HG02938 (cell line): ENCODE data around the gene CCT7.
A peak's percentile ranks its signal among the peaks of the same experiment; 100 is the strongest.
"Not testable (repeated sequence)": the region's sequence is repeated elsewhere in the genome, so short reads cannot be mapped to it uniquely, and the experiment has no call there.

Experiments
- ATAC-seq: cut with Tn5 transposase; IDR thresholded peaks from one replicate; pipeline ENCODE4 v1.9.1; 2021; ENCODE audit warnings: mild to moderate bottlenecking, moderate library complexity; ENCODE audit not compliant: unreplicated experiment

The CCT7 gene

DNA sequence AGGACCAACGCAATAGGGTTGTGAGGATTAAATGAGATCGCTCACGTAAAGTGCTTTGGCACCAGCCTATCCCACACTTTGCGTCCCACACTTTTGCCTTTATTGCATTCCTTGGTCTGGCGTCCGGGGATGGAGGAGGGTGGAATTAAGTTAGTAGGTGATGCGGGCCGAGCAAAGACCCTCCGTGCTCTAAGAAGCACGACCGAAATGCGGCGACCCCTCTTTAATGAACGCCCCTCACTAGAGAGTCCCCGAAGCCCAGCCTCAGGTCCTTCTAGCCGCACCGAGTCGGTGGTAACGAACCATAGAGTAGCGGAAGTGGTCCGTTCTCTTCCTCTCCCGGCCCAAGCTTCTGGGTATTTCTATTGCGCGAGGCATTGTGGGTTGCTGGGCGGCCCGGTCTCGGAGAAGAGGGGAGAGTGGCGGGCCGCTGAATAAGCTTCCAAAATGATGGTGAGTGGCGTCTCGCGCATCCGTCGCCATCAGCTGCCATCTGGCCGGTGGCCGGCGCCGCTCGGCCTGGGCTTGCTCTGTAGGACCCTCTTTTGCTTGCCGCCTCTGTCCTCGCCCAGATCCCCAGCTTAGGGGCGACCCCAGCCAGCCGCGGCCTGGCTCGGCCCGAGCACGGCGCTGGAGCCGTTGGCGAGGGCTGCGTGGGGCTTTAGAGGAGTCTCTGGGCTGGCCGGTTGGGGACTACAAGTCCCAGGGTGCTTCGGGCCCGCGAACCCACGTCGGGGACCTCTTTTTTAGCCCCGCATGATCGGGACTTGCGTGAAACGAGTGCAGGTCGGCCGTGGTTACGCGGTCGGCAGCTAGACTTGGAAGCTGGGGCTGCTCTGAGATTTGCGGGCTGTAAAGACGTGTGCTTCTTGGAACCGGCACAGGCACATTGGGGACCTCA is at the start of gene CCT7:
Gene CCT7 (plus strand): TSS at position 377 of the 901 bp plus-strand sequence. CDS start 71 bp downstream, at position 448.
- peak; percentile 64 for ATAC-seq

DNA sequence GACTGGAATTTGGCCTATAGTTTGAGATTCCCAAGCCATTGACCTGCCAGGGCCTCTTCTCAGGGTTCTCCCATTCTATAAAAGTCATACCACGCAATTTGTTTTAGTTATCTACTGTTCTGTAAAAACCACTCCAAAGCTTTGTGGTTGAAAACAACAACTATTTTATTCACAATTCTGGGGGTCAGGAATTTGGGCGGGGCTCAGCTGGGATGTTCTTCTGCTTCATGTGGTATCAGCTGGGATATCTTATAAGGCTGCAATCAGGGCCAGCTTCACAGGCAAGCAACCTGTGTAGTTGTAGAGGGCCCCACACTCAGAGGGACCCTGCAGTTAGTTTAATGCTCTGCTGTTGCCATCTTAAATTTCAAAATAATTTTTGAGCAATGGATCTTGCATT is 48.1 kb upstream of the CCT7 start:
- no peak for ATAC-seq

DNA sequence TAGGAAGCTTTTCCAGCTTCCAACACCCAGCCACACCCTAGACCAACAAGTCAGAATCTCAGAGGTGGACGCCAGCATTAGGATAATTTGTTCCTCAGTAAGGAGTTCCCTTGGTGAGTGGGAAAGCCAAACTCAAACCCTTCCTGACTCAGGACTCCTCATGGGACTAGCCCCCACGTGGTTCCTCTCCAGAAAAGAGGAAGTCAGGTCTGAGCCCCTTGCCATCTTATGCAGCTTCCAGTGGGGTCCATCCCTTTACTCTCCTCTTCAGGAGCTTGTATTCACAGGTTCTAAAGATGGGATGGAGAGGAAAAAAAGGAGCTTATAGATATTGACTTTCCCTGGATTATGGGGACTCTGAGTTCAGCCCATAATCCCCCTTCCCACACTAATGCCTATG is 46.6 kb upstream of the CCT7 start:
- ATAC-seq: no peak

DNA sequence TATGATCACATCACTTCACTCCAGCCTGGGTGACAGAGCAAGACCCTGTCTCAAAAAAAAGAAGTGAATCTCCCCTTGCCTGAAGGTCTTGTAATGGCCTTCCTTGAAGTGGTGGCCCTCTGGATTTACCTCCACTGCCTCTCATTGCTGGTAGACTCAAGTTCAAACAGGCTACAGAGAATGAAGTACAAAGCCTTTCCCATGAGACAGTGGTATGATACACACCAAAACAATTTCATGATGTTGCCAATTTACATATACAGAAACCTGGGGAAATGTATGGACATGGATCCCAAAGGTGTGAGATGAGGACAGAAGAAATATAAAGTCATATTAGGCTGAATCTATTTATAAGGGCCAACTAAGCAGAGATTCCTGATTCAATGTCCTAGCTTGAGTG is 36.5 kb upstream of the CCT7 start:
- ATAC-seq: no peak

DNA sequence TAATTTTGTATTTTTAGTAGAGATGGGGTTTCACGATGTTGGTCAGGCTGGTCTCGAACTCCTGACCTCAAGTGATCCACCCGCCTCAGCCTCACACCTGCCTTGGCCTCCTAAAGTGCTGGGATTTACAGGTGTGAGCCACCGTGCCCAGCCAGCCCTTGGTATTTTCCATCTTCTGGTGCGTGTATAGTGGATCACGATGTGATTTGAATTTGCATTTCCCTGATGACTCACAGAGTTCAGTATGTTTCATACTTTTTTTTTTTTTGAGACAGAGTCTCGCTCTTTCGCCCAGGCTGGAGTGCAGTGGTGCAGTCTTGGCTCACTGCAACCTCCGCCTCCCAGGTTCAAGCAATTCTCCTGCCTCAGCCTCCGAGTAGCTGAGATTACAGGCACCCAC is 33.8 kb upstream of the CCT7 start:
- ATAC-seq: not testable (repeated sequence)

DNA sequence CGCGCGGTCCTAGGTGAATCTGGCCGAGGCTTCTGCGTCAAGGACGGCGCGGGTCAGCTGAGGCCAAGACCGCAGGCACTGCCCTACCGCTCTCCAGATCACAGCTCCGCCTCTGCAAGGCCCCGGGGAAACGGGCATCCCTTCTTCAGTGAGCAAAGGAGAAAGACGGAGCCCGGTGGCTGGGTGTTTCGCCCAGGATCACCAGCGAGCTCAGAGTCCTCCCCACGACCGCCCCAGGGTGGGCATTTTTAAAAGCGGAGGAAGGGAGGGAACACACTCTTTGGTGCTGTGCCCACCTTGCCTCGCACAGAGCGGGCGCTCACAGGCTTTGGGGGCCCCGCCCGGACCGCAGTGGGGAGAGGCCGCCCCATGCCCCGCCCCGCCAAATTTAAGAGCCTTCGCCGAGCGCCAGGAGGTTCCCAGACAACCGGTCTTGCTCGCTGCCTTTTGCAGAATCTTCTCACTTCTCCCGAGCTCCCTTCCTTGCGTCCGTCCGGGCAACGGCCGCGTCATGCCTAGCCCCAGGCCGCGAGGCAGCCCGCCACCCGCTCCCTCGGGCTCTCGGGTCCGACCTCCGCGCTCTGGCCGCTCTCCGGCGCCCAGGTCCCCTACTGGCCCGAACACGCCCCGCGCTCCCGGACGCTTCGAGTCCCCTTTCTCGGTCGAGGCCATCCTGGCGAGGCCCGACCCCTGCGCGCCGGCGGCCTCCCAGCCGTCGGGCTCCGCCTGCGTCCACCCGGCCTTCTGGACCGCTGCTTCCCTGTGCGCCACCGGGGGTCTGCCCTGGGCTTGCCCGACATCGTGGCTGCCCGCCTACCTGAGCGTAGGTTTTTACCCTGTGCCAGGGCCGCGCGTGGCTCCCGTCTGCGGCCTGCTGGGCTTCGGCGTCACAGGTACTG is 31.7 kb upstream of the CCT7 start, which contains the start of gene NOTO:
Gene NOTO (plus strand): TSS at position 419 of the 899 bp plus-strand sequence. CDS start 93 bp downstream, at position 512.
- ATAC-seq: no peak

DNA sequence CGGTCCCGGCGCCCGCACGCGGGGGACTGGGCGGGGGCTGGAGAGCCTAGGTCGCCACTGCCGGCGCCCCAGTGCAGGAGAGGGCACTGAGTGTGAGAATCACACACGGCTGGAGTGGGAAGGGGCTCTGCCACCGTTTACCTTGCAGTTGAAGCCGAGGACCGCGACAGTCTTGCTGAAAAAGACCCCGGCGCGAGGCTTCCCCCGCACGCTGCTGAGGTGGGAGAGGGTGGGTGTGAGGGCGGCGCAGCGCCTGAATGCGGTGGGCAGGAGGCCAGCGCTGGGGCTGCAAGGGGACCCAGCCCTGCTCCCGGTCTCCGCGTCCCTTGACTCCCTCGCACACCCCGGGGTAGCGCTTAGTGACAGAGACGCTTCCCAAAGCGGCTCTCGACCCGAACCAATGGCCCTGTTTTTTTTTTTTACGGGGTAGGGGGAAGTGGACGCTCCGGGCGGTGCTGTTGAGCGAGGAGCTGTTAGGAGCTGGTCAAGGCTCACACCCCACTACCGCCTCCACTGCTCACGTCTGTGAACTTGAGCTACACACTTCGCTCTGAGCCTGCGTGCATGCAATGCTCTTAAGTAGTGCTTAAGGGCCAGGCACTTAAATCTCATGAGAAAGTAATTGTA is 30.9 kb upstream of the CCT7 start:
- no peak for ATAC-seq

DNA sequence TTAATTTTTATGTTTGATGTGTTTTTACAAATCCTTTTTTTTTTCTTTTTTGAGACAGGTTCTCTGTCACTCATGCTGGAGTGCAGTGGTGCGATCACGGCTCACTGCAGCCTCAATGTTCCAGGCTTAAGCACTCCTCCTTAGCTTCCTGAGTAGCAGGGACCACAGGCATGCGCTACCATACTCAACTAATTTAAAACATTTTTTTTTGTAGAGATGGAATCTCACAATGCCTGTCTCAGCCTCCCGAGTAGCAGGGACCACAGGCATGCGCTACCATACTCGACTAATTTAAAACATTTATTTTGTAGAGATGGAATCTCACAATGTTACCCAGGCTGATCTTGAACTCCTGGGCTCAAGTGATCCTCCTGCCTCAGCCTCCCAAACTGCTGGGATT is 28.5 kb upstream of the CCT7 start:
- ATAC-seq: no peak

DNA sequence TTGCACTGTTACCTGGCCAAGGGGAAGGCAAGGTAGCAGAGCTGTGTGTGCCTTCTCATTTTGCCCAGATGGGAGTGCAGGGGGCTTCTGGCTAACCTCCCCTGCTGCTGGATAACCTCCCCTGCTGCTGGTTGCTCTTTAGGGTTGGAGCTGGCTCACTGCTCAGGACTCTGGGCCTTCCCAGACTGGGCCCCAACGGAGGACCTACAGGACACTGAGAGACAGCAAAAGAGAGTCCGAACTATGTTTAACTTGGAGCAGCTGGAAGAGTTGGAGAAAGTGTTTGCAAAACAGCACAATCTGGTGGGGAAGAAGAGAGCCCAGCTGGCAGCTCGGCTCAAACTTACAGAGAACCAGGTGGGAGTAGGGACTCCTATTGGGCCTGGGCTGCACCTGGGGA is 25.9 kb upstream of the CCT7 start:
- no peak for ATAC-seq

DNA sequence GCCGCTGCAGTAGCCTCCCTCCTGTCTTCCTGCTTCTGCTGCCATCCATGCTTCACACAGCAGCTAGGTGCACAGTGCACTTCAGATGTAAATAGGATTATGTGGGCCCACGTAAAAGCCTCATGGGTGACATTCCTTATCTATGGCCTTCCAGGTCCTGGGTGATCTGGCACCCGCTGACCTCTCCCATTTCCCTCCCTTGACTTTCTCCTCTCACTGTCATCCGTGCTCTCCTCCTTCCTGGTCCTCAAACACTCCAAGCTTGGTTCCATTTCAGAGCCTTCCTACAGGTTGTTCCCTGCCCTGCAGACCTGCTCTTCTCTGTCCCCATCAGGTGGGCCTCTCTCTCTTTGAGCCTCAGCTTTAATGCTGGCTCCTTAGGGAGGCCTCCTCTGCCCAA is 24.1 kb upstream of the CCT7 start:
- no peak for ATAC-seq

DNA sequence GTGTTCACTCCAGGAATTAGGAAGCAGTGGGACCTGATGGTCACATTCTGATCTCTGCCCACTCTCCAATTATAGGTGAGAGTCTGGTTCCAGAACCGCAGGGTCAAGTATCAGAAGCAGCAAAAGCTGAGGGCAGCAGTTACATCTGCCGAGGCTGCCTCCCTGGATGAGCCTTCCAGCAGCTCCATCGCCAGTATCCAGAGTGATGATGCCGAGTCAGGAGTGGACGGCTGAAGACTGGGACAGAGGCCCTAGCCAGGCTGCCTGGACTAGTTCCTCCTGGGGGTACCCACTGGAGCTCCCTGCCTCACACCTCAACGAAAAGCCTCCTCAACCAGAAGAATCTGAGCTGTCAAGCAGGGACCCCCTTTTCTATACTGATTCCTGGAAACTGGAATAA is 23.4 kb upstream of the CCT7 start:
- no peak for ATAC-seq

DNA sequence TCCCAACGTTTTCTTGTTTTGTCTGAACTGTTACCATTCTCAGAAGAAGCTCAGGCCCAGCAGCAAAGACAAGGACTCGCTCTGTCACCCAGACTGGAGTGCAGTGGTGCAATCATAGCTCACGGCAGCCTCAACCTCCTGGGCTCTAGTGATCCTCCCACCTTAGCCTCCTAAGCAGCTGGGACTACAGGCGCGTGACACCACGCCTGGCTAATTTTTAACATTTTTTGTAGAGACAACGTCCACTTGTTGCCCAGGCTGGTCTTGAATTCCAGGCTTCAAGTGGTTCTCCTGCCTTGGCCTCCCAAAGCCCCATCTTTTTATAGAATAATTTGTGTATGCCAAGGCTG is 22.0 kb upstream of the CCT7 start:
- ATAC-seq: no peak

DNA sequence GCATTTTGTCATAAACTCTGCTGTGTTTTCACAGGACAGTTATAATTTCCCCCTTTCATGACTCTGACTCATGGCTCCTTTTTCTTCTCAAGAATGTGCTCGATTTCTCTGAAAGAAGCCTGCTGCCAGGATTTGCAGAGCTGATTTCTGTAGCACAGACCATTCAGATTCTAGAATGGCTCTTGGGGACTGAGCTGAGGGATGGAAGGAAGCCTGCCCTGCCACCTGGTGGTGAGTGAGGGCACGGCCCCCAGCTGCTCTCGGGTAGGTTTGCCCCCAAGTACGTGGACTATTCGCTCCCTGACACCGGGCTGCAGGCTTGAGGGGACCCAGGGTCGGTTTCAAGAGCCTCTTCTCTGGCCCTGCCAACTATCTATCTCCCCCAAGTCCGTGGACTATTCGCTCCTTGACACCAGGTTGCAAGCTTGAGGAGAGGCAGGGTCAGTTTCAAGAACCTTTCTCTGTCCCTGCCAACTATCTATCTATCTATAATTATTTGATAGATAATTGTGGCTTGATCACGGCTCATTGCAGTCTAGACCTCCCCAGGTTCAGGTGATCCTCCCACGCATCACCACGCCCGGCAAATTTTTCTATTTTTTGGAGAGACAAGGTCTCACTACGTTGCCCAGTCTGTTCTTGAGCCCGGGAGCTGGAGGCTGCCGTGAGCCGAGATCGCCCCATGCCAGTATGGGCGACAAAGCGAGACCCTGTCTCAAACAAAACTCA is 21.5 kb upstream of the CCT7 start:
- ATAC-seq: peak; percentile 69

DNA sequence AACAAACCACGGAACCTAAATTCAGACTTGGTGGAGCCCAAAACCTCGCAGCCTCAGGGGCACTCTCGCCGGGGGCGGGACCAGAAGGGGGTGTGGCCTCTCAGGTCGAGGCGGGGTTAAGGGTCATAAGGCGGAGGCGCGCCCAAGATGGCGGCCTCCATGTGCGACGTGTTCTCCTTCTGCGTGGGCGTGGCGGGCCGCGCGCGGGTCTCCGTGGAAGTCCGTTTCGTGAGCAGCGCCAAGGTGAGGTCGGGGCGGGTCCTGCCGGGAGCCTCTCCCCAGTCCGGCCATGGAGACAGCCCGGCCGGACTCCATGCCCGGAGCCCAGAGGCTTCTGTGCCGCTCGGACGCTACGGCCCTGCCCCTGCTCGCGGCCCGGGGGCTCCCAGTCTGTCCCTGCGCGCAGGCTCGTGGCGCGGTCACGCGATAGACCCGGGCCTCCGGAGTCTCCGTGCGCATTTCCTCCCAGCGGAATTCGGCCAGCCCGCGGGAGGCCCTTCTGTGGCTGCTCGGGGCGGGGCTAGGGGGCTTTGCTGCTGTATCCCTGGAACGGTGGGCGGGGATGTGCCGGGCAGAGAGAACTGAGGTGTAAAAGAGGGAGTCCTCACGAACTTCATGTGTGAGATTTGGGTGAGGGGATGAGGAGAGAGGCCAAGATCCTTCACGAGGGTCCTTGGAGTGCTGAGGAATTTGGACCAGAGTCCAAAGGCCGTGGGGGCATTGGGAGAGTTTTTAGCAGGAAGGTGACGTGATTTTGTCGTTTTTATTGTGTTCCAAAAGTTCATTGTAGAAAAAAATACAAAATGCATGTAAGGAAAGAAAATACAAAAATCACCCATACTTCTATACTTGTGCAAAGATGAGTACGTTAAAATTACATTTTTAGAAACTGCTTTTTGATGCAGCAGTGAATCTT is 19.7 kb upstream of the CCT7 start, which contains the start of gene SMYD5:
Gene SMYD5 (plus strand): TSS at position 126 of the 916 bp plus-strand sequence. CDS start 22 bp downstream, at position 148.
- ATAC-seq: peak; percentile 88

DNA sequence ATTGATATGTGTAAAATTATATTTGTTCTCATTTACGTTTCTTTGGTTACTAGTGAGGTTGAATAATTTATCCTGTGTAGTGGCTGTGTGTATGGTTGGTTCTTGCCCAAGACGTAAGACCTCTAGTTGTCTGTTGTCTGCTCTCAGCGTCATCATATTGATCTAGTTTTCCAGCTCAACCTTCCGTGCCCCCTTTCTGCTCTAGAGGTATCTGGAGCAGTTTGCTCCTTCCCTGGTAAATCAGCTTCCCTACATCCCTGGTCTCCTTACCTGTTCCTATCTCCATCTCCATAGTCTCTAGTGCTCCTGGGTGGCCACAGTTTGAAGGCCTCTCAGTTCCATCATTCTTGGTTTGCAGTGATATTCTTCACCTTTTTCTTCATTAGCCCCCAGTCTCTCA is 18.9 kb upstream of the CCT7 start:
- no peak for ATAC-seq

DNA sequence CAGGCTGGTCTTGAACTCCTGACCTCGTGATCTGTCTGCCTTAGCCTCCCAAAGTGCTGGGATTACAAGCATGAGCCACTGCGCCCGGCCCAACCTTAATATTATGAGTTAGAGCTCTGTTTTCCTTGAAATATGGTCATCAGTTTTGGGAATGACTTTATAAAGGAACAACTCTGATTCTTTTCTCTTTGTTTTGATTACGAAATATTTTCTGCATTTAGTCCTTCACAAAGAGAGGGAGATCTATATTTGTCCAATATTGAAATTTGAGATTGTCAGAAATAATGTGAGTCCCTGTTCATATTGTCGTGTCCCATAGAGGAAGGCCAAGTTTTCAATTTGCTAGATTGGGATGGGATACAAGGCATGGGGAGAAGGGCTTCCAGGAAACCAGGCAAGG is 16.9 kb upstream of the CCT7 start:
- no peak for ATAC-seq

DNA sequence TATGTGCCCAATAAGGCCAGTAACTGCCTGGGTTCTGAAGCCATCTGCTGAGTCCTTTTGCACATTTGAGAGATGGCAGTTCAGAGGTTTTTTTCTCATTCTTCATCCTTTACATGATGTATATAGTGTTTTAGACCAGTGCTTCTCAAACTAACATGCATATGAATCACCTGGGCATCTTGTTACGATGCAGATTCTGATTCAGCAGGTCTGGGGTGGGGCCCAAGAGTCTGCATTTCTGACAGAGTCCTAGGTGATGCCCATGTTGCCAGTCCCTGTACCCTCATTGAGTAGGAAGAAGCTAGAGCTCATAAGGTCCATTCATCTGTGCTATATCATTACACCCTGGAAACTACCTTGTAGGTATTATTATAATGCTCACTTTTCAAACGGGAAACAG is 16.3 kb upstream of the CCT7 start:
- no peak for ATAC-seq

DNA sequence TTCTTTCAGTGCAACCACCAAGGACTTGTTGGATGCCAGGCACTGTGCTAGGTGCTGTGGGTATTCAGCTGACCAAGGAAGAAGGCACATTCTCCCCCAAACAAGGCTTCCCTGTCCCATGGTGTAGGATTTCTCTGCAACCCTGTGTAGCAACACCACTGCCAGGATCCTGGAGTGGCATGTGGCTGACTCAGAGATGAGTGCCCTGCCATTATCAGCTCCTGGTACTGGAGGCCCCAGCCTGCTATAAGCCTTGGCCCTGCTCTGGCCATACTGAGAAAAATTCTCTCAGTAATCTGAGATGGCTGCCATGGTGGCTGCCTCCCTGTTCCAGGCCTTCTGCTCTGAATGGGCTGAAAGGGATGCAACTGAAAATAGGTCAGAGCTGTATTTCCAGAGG is 15.8 kb upstream of the CCT7 start:
- no peak for ATAC-seq

DNA sequence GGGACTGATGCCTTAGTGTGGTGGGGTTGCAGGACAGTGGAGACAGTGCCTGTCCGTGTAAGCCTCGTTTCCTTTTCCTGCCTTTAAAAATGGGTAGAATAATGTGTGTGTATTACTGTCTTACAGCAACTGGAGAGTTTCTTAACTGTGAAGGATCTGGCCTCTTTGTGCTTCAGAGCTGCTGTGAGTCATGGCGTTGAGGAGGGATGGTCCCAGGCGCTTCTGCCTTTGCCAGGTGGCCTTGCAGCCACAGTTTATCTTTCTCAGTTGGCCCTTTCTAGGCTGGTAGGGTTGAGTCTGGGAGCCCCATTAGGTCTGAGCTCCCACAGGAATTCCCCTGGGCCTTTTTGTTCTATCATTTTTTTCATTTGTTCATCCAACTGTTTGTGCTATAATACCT is 10.3 kb upstream of the CCT7 start:
- no peak for ATAC-seq
